GM12878 (cell line): Measurements from ENCODE around the gene MMP14. TPM values are rescaled to one million over a fixed set of nuclear protein-coding genes. Genes with fewer than 3 reads are reported as not detected.

Experiments used
- BHLHE40 ChIP-seq, 2 experiments: fragments of 450-650 bp in 1 of 2; IDR thresholded peaks; 2 replicates each; pipeline ENCODE4 v1.6.1; 2011 to 2017; ENCODE audit warnings: low read depth in 2 of 2, borderline replicate concordance in 1 of 2, improper control_type of control experiment in 1 of 2, low read length in 1 of 2, mild to moderate bottlenecking in 1 of 2
- GABPA ChIP-seq: IDR thresholded peaks from 2 replicates; pipeline ENCODE4 v1.6.1; 2014; ENCODE audit warnings: antibody characterized with exemption, low read depth, mild to moderate bottlenecking, inconsistent platforms
- KAT2A ChIP-seq: conservative IDR thresholded peaks from 2 replicates; pipeline ENCODE4 v1.6.1; 2011; ENCODE audit warnings: low read depth, low read length; ENCODE audit not compliant: control insufficient read depth
- NBN ChIP-seq: fragments of 450-650 bp; IDR thresholded peaks from 2 replicates; pipeline ENCODE4 v1.6.1; 2016
- TARDBP ChIP-seq: IDR thresholded peaks from 2 replicates; pipeline ENCODE4 v1.6.1; 2016; ENCODE audit warnings: borderline replicate concordance
- YBX1 ChIP-seq: fragments of 450-650 bp; IDR thresholded peaks from 2 replicates; pipeline ENCODE4 v1.6.1; 2016; ENCODE audit warnings: antibody characterized with exemption
- polyA plus RNA-seq, 11 experiments: library from polyadenylated mRNA; depleted of rRNA in 4 of 11; unstranded in 6 of 11; stranded (reverse) in 5 of 11; fragments of >200 nt; fragmentation: Nextera tagmentation in 4 of 11; fragmentation: Illumina TruSeq in 1 of 11; extraction: Ambion mirVana in 4 of 11; extraction: Trizol in 1 of 11; gene quantifications; 1 replicate in 1 of 11; 2 replicates in 10 of 11; pipeline versions ENCODE4 v1.2.1 to v1.2.3, GENCODE V29; 2011 to 2016; ENCODE audit warnings: inconsistent platforms in 2 of 11, missing spikeins in 2 of 11, low read depth in 1 of 11
- total RNA-seq, 4 experiments: library from RNA; depleted of rRNA in 3 of 4; stranded (reverse); fragments of >200 nt in 3 of 4; fragmentation: Illumina TruSeq in 1 of 4; extraction: Trizol in 1 of 4; gene quantifications; 2 replicates each; pipeline versions ENCODE4 v1.2.1 to v1.2.3, GENCODE V29; 2013 to 2021
- TF ChIP-seq, protein P1 (sequence below): fragments of 450-650 bp; IDR thresholded peaks from 2 replicates; pipeline ENCODE4 v1.6.1; 2017; ENCODE audit warnings: low read depth, mild to moderate bottlenecking, moderate library complexity
- TF ChIP-seq, protein P2 (sequence below): fragments of 450-650 bp; conservative IDR thresholded peaks from 2 replicates; pipeline ENCODE4 v1.6.1; 2017; ENCODE audit warnings: mild to moderate bottlenecking, moderate library complexity

The MMP14 gene
- total and polyA plus RNA-seq, 10 of the 15 experiments (the other 5 are each of a cell fraction or from before 2014, with no cell fraction given) = 0.31 to 1.9 (median 0.70) TPM; not detected in 2

DNA sequence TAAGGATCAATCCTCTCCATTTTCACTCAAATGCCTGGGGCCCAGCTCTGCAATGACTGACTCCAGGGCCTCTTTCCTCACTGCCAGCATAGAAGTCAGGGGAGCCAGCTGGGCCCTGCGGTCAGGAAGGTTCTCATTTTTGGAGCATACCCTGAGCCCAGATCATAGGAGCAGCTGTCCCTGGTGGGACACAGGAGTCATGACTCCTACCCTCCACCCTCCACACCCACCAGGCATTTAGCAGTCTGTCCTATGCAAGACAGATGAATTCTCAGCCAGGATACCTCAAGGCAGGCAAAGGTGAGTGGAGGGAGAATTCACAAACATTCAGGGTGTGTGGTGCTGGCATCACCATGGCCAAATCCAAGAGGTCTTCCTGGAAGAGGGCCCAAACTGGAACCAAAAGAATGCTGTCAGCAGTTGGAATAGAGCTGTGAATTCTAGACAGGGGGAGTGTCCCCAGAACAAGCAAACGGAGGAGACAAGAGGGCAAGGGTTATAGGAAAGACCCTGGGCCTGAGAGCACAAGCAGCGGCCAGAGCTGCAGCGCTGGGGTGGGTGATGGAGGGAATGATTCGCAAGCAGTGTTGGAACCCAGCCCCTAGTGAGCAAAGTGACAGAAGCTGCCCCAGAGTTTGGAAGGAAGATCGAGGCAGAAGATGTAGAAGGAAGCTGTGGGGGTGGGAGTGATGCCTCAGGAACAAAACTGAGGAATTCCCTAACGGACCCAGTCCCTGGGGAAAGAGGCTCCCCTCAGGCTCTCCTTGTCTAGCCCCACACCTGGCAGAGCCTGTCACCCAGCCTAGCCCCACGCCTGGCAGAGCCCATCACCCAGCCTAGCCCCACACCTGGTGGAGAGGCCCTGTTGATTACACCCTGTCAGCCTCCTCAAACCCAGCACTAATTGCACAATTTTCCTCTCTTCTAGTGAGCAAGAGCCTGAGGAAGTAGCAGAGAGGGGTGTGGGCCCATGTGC, 42.2 kb downstream of the MMP14 start (continued):
- no peak for TF ChIP-seq GABPA
- TF ChIP-seq KAT2A = no peak
- no peak for TF ChIP-seq BHLHE40 (IDR thresholded peaks at IDR 0.05; ENCODE audit: borderline replicate concordance in 1 of 2, low read depth in 2 of 2, low read length in 1 of 2)
- TF ChIP-seq YBX1 = no peak
- TF ChIP-seq TARDBP = no peak
- no peak for TF ChIP-seq NBN
- TF ChIP-seq, protein P1, sequence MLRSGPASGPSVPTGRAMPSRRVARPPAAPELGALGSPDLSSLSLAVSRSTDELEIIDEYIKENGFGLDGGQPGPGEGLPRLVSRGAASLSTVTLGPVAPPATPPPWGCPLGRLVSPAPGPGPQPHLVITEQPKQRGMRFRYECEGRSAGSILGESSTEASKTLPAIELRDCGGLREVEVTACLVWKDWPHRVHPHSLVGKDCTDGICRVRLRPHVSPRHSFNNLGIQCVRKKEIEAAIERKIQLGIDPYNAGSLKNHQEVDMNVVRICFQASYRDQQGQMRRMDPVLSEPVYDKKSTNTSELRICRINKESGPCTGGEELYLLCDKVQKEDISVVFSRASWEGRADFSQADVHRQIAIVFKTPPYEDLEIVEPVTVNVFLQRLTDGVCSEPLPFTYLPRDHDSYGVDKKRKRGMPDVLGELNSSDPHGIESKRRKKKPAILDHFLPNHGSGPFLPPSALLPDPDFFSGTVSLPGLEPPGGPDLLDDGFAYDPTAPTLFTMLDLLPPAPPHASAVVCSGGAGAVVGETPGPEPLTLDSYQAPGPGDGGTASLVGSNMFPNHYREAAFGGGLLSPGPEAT = no peak
- TF ChIP-seq, protein P2, sequence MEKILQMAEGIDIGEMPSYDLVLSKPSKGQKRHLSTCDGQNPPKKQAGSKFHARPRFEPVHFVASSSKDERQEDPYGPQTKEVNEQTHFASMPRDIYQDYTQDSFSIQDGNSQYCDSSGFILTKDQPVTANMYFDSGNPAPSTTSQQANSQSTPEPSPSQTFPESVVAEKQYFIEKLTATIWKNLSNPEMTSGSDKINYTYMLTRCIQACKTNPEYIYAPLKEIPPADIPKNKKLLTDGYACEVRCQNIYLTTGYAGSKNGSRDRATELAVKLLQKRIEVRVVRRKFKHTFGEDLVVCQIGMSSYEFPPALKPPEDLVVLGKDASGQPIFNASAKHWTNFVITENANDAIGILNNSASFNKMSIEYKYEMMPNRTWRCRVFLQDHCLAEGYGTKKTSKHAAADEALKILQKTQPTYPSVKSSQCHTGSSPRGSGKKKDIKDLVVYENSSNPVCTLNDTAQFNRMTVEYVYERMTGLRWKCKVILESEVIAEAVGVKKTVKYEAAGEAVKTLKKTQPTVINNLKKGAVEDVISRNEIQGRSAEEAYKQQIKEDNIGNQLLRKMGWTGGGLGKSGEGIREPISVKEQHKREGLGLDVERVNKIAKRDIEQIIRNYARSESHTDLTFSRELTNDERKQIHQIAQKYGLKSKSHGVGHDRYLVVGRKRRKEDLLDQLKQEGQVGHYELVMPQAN = no peak
